Neural cell (in vitro differentiated cells): ENCODE measurements around the gene MS4A14. TPM values are rescaled to one million over a fixed set of nuclear protein-coding genes. Genes with fewer than 3 reads are reported as not detected.
"Not testable (repeated sequence)": the region's sequence is repeated elsewhere in the genome, so short reads cannot be mapped to it uniquely, and the experiment has no call there.

Source experiments
- H2AFZ ChIP-seq: fragments of 200-600, 300-800 bp; sonication (generic), shearing (Covaris generic); 2 replicates; pipeline ENCODE4 v1.6.0; 2014; ENCODE audit warnings: low read depth, mild to moderate bottlenecking, antibody characterized with exemption, low read length, moderate library complexity
- H3F3A ChIP-seq: fragments of 200-600 bp; shearing (Covaris generic); 2 replicates; pipeline ENCODE4 v1.6.1; 2016; ENCODE audit warnings: mild to moderate bottlenecking, moderate library complexity, mixed read lengths, antibody characterized with exemption, low read length; ENCODE audit not compliant: insufficient read depth, poor library complexity, severe bottlenecking
- H3K27ac ChIP-seq: fragments of 200-600, 300-800 bp; sonication (generic), shearing (Covaris generic); 2 replicates; pipeline ENCODE4 v1.5.1; 2014; ENCODE audit warnings: mild to moderate bottlenecking, low read length, moderate library complexity
- H3K27me3 ChIP-seq: fragments of 300-800, 200-600 bp; sonication (generic), shearing (Covaris generic); 2 replicates; pipeline ENCODE4 v1.6.0; 2014; ENCODE audit warnings: mild to moderate bottlenecking, low read depth, low read length, moderate library complexity; ENCODE audit not compliant: insufficient read depth
- H3K36me3 ChIP-seq: fragments of 300-800, 200-600 bp; sonication (generic), shearing (Covaris generic); 2 replicates; pipeline ENCODE4 v1.5.1; 2014; ENCODE audit warnings: mild to moderate bottlenecking, antibody characterized with exemption, low read length, moderate library complexity; ENCODE audit not compliant: insufficient read depth
- H3K4me2 ChIP-seq: fragments of 300-800, 200-600 bp; sonication (generic), shearing (Covaris generic); 2 replicates; pipeline ENCODE4 v1.6.0; 2014; ENCODE audit warnings: mild to moderate bottlenecking, low read length
- H3K4me3 ChIP-seq: fragments of 300-800, 200-600 bp; sonication (generic), shearing (Covaris generic); 2 replicates; pipeline ENCODE4 v1.5.1; 2014; ENCODE audit warnings: mild to moderate bottlenecking, low read length, moderate library complexity
- H3K79me2 ChIP-seq: fragments of 200-600 bp; shearing (Covaris generic); replicated peaks from 2 replicates; pipeline ENCODE4 v1.6.0; 2014; ENCODE audit warnings: mild to moderate bottlenecking, low read length, moderate library complexity; ENCODE audit not compliant: insufficient read depth
- H3K9ac ChIP-seq: fragments of 300-800, 200-600 bp; sonication (generic), shearing (Covaris generic); 2 replicates; pipeline ENCODE4 v1.6.1; 2016; ENCODE audit warnings: mild to moderate bottlenecking, low read length, mixed read lengths
- H3K9me2 ChIP-seq: fragments of 200-600 bp; shearing (Covaris generic); 2 replicates; pipeline ENCODE4 v1.6.1; 2016; ENCODE audit warnings: mild to moderate bottlenecking, low read length, mixed read lengths; ENCODE audit not compliant: insufficient read depth
- H3K9me3 ChIP-seq: fragments of 200-600, 300-800 bp; sonication (generic), shearing (Covaris generic); 2 replicates; pipeline ENCODE4 v1.6.1; 2016; ENCODE audit warnings: mild to moderate bottlenecking, mixed run types, low read length, moderate library complexity, mixed read lengths
- H4K20me1 ChIP-seq: fragments of 200-600 bp; shearing (Covaris generic); 2 replicates; pipeline ENCODE4 v1.6.1; 2016; ENCODE audit warnings: mild to moderate bottlenecking, mixed run types; ENCODE audit not compliant: insufficient read depth
- EP300 ChIP-seq: fragments of 450-650 bp; conservative IDR thresholded peaks from 2 replicates; pipeline ENCODE4 v1.6.1; 2014; ENCODE audit warnings: antibody characterized with exemption, mild to moderate bottlenecking, moderate library complexity; ENCODE audit not compliant: poor library complexity, severe bottlenecking
- EZH2 ChIP-seq: fragments of 200-600, 300-800 bp; shearing (Covaris generic), sonication (generic); IDR thresholded peaks from 2 replicates; pipeline ENCODE4 v1.6.1; 2014; ENCODE audit warnings: antibody characterized with exemption, low read length, borderline replicate concordance, mild to moderate bottlenecking; ENCODE audit not compliant: insufficient read depth, poor library complexity, severe bottlenecking
- MXI1 ChIP-seq: fragments of 450-650 bp; conservative IDR thresholded peaks from 2 replicates; pipeline ENCODE4 v1.6.1; 2014; ENCODE audit warnings: antibody characterized with exemption, mild to moderate bottlenecking; ENCODE audit not compliant: poor library complexity, severe bottlenecking
- POLR2AphosphoS5 ChIP-seq: IDR thresholded peaks from 2 replicates; pipeline ENCODE4 v1.6.1; 2012
- RAD21 ChIP-seq: fragments of 450-650 bp; conservative IDR thresholded peaks from 2 replicates; pipeline ENCODE4 v1.6.1; 2014; ENCODE audit warnings: antibody characterized with exemption, mild to moderate bottlenecking, moderate library complexity
- SMC3 ChIP-seq: fragments of 450-650 bp; conservative IDR thresholded peaks from 2 replicates; pipeline ENCODE4 v1.6.1; 2014; ENCODE audit warnings: antibody characterized with exemption, mild to moderate bottlenecking, moderate library complexity; ENCODE audit not compliant: poor library complexity
- polyA plus RNA-seq: library from polyadenylated mRNA; depleted of rRNA; stranded (reverse); fragments of >200 nt; gene quantifications from 2 replicates; pipeline ENCODE4 v1.2.3, GENCODE V29; 2014
- TF ChIP-seq, protein P1 (sequence below): IDR thresholded peaks from 2 replicates; pipeline ENCODE4 v1.6.1; 2012; ENCODE audit warnings: borderline replicate concordance
- TF ChIP-seq, protein P2 (sequence below): fragments of 450-650 bp; IDR thresholded peaks from 2 replicates; pipeline ENCODE4 v1.5.1; 2014; ENCODE audit warnings: antibody characterized with exemption, mild to moderate bottlenecking, moderate library complexity; ENCODE audit not compliant: poor library complexity, severe bottlenecking

The MS4A14 gene
- polyA plus RNA-seq, 1 donor from 2014 or later: not detected

DNA sequence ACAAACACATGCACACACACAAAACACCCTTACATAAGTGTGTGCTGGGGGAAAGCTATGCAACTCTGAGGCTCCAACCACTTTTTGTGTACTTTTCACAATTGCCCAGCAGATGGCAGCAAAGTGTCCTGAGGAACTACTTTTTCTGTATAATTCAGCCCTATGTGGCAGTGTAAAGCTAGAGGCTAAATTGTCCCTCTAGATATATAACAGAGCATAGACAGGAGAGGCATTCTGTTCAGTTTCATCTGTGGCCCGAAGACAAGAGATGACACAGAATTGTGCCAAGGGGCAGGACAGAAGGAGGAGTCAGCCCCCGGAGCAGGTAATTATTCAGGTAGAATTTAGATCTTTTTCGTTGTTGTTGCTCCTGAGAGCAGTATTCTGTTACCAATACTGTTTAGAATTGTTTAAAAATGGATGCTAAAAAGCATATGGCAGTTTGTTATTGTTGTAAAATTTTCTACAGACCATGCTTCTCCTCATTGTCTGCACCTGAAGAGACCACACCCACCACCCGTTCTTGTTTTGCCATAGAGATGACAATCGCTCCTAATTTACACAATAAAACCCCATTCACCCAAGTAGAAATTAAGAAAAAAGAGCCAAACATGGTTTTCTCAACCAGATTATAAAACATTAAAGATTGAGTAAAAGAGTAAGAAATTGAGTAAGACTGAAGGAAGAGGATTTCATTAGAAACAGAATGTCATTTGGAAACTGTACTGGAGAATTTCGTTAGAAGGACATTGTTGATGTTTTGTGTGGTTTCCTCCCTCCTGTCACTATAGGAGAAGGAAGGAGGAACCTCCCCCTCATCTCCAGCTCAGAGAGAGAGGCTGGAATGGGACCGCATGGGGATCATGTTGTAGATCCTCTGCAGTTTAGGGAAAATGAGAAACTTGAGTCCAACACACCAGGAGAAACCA is 32.5 kb upstream of the MS4A14 start:
- Histone ChIP-seq H3K27ac (no peak overlapping the region), H3K9ac (no peak overlapping the region), H3K4me2 (no peak overlapping the region), H3K4me3 (no peak overlapping the region), H3K27me3 (no peaks in the 10 kb centered on the region), H2AFZ (no peak overlapping the region), H3K9me3 (no peaks in the 10 kb centered on the region), H3K9me2 (no peaks in the 10 kb centered on the region), H3K36me3 (no peaks in the 10 kb centered on the region), H3F3A (no peaks in the 10 kb centered on the region), H3K79me2 (no peaks in the 10 kb centered on the region), H4K20me1 (no peaks in the 10 kb centered on the region)
- TF ChIP-seq EZH2 (no peak), RAD21 (peak; percentile 81), SMC3 (peak; percentile 85)
- TF ChIP-seq, protein P1, sequence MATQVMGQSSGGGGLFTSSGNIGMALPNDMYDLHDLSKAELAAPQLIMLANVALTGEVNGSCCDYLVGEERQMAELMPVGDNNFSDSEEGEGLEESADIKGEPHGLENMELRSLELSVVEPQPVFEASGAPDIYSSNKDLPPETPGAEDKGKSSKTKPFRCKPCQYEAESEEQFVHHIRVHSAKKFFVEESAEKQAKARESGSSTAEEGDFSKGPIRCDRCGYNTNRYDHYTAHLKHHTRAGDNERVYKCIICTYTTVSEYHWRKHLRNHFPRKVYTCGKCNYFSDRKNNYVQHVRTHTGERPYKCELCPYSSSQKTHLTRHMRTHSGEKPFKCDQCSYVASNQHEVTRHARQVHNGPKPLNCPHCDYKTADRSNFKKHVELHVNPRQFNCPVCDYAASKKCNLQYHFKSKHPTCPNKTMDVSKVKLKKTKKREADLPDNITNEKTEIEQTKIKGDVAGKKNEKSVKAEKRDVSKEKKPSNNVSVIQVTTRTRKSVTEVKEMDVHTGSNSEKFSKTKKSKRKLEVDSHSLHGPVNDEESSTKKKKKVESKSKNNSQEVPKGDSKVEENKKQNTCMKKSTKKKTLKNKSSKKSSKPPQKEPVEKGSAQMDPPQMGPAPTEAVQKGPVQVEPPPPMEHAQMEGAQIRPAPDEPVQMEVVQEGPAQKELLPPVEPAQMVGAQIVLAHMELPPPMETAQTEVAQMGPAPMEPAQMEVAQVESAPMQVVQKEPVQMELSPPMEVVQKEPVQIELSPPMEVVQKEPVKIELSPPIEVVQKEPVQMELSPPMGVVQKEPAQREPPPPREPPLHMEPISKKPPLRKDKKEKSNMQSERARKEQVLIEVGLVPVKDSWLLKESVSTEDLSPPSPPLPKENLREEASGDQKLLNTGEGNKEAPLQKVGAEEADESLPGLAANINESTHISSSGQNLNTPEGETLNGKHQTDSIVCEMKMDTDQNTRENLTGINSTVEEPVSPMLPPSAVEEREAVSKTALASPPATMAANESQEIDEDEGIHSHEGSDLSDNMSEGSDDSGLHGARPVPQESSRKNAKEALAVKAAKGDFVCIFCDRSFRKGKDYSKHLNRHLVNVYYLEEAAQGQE: no peak
- TF ChIP-seq, protein P2, sequence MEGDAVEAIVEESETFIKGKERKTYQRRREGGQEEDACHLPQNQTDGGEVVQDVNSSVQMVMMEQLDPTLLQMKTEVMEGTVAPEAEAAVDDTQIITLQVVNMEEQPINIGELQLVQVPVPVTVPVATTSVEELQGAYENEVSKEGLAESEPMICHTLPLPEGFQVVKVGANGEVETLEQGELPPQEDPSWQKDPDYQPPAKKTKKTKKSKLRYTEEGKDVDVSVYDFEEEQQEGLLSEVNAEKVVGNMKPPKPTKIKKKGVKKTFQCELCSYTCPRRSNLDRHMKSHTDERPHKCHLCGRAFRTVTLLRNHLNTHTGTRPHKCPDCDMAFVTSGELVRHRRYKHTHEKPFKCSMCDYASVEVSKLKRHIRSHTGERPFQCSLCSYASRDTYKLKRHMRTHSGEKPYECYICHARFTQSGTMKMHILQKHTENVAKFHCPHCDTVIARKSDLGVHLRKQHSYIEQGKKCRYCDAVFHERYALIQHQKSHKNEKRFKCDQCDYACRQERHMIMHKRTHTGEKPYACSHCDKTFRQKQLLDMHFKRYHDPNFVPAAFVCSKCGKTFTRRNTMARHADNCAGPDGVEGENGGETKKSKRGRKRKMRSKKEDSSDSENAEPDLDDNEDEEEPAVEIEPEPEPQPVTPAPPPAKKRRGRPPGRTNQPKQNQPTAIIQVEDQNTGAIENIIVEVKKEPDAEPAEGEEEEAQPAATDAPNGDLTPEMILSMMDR: peak; percentile 85

- not testable (repeated sequence) for H4K20me1 ChIP-seq, H3K36me3 ChIP-seq, H3K9me3 ChIP-seq, H3K4me2 ChIP-seq, H3K4me3 ChIP-seq, H3K9ac ChIP-seq, H3K9me2 ChIP-seq, H3K79me2 ChIP-seq, H3K27me3 ChIP-seq, H3K27ac ChIP-seq, H2AFZ ChIP-seq, H3F3A ChIP-seq
Measured at GRCh38 chr11:60366262-60366904, 29.9 kb upstream of the MS4A14 start.

DNA sequence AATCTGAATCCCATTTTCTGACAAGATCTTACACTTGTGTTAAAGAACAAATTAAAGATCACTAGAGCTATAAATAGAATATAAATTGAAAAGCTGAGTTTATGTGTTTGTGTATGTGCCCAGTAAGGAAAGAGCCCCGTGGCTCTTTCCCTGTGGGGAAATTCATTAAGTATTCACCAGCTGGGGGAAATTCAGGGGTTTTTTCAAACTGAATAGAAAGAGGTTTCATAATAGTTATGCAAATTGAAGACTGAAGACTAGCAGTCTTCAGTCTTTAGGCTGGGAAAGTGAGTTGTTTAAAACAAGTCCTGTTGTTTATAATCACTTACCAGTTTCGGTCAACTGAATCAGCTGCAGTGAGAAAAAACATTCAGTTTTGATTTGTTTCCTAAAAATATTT is 29.2 kb upstream of the MS4A14 start:
- Histone ChIP-seq H3K79me2 (no peaks in the 10 kb centered on the region), H4K20me1 (no peaks in the 10 kb centered on the region), H2AFZ (no peak overlapping the region), H3K9me3 (no peaks in the 10 kb centered on the region), H3K27ac (no peak overlapping the region), H3F3A (no peaks in the 10 kb centered on the region), H3K9me2 (no peaks in the 10 kb centered on the region), H3K4me2 (no peak overlapping the region), H3K36me3 (no peaks in the 10 kb centered on the region), H3K4me3 (no peak overlapping the region), H3K9ac (no peak overlapping the region), H3K27me3 (no peaks in the 10 kb centered on the region)
- TF ChIP-seq EP300 (no peak), POLR2AphosphoS5 (no peak), MXI1 (no peak), EZH2 (no peak), SMC3 (no peak), RAD21 (no peak)
- TF ChIP-seq, protein P1: no peak
- TF ChIP-seq, protein P2: no peak
